ENCODE results near the gene PDE7B. TPM values are rescaled to one million over a fixed set of nuclear protein-coding genes. Genes with fewer than 3 reads are reported as not detected.

The PDE7B gene
- polyA plus RNA-seq, 4 donors = 8.1 to 9.5 (median 8.9) TPM

GRCh38 chr6:136020691-136021090 lies 169.2 kb downstream of the PDE7B start:
- no peak for DNase-seq (ENCODE audit: low read depth in 4 of 4, low spot score in 3 of 4)

GRCh38 chr6:136022224-136022874 lies 170.8 kb downstream of the PDE7B start:
- no peak for DNase-seq (ENCODE audit: low read depth in 4 of 4, low spot score in 3 of 4)

- DNase-seq (ENCODE audit: low read depth in 4 of 4, low spot score in 3 of 4) = no peak
These were observed 173.2 kb downstream of the PDE7B start for GRCh38 chr6:136024711-136025110.

GRCh38 chr6:136025736-136026135 lies 174.2 kb downstream of the PDE7B start:
- no peak for DNase-seq (ENCODE audit: low read depth in 4 of 4, low spot score in 3 of 4)

GRCh38 chr6:136030131-136030530 lies 178.6 kb downstream of the PDE7B start:
- no peak for DNase-seq (ENCODE audit: low read depth in 4 of 4, low spot score in 3 of 4)

- DNase-seq (ENCODE audit: low read depth in 4 of 4, low spot score in 3 of 4) = no peak
These were observed 180.5 kb downstream of the PDE7B start for GRCh38 chr6:136031982-136032381.

GRCh38 chr6:136033416-136033815 lies 181.9 kb downstream of the PDE7B start:
- DNase-seq (ENCODE audit: low read depth in 4 of 4, low spot score in 3 of 4) = no peak

GRCh38 chr6:136034422-136034821 lies 182.9 kb downstream of the PDE7B start:
- no peak for DNase-seq (ENCODE audit: low read depth in 4 of 4, low spot score in 3 of 4)

- DNase-seq (ENCODE audit: low read depth in 4 of 4, low spot score in 3 of 4) = no peak
These were observed 184.0 kb downstream of the PDE7B start for GRCh38 chr6:136035378-136036070.

GRCh38 chr6:136036071-136036380 lies 184.5 kb downstream of the PDE7B start:
- DNase-seq (ENCODE audit: low read depth in 4 of 4, low spot score in 3 of 4) = no peak

GRCh38 chr6:136036601-136037000 lies 185.1 kb downstream of the PDE7B start:
- DNase-seq (ENCODE audit: low read depth in 4 of 4, low spot score in 3 of 4) = no peak

- no peak for DNase-seq (ENCODE audit: low read depth in 4 of 4, low spot score in 3 of 4)
These were observed 185.9 kb downstream of the PDE7B start for GRCh38 chr6:136037242-136037875.

GRCh38 chr6:136037876-136038460 lies 186.5 kb downstream of the PDE7B start:
- DNase-seq (ENCODE audit: low read depth in 4 of 4, low spot score in 3 of 4) = peak in 1 of 4 donors; percentile 16

GRCh38 chr6:136038531-136038930 lies 187.0 kb downstream of the PDE7B start:
- DNase-seq (ENCODE audit: low read depth in 4 of 4, low spot score in 3 of 4) = no peak

- no peak for DNase-seq (ENCODE audit: low read depth in 4 of 4, low spot score in 3 of 4)
These were observed 187.7 kb downstream of the PDE7B start for GRCh38 chr6:136039185-136039584.

GRCh38 chr6:136050475-136050874 lies 199.0 kb downstream of the PDE7B start:
- DNase-seq (ENCODE audit: low read depth in 4 of 4, low spot score in 3 of 4) = no peak

- DNase-seq (ENCODE audit: low read depth in 4 of 4, low spot score in 3 of 4) = no peak
These were observed 199.8 kb downstream of the PDE7B start for GRCh38 chr6:136051140-136051775.

- no peak for DNase-seq (ENCODE audit: low read depth in 4 of 4, low spot score in 3 of 4)
These were observed 200.5 kb downstream of the PDE7B start for GRCh38 chr6:136052031-136052430.

- DNase-seq (ENCODE audit: low read depth in 4 of 4, low spot score in 3 of 4) = no peak
These were observed 207.4 kb downstream of the PDE7B start for GRCh38 chr6:136058852-136059251.

GRCh38 chr6:136059308-136059707 lies 207.8 kb downstream of the PDE7B start:
- DNase-seq (ENCODE audit: low read depth in 4 of 4, low spot score in 3 of 4) = no peak

- DNase-seq (ENCODE audit: low read depth in 4 of 4, low spot score in 3 of 4) = no peak
These were observed 208.6 kb downstream of the PDE7B start for GRCh38 chr6:136060052-136060451.

Measured in right renal pelvis (tissue), 4 donors.